ENCODE data around the gene SPART.

DNA sequence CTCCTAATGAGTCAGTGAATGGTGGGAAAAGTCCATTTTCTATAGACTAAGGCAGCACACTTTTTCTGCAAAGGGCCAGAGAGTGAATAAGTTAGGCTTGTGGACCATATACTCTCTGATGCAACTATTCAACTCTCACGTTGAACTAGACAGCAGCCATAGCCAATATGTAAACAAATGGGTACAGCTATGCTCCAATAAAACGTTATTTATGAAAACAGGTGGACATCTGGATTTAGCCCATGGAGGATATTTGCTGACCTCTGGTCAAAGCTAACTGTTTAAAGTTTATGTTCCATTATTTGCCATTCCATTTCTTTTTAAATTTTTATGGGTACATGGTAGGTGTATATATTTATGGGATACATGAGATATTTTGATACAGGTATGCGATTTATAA is 43.9 kb downstream of the SPART start:
- no peak for TF ChIP-seq POLR2A (IDR thresholded peaks at IDR 0.05; ENCODE audit: low read depth, low read length)
- TF ChIP-seq POLR2AphosphoS5 (IDR thresholded peaks at IDR 0.05; ENCODE audit: low read depth, low read length), result no peak
- no peak for TF ChIP-seq TAF1 (IDR thresholded peaks at IDR 0.05; ENCODE audit: borderline replicate concordance, low read depth, low read length)

All from GM12892 (cell line).